Astrocyte of the cerebellum (primary cell): ENCODE measurements around the gene TM6SF1.

ENCODE experiments used
- DNase-seq: peaks from one replicate; pipeline ENCODE4 v3.0.0-alpha.2; 2011; ENCODE audit warnings: low read depth
- H3K4me3 ChIP-seq: 2 replicates; pipeline ENCODE4 v1.5.1; 2011; ENCODE audit warnings: mild to moderate bottlenecking, low read depth, low read length, moderate library complexity
- CTCF ChIP-seq: IDR thresholded peaks from 2 replicates; pipeline ENCODE4 v1.5.1; 2012; ENCODE audit warnings: low read length, low read depth, moderate library complexity, mild to moderate bottlenecking; ENCODE audit errors: missing control alignments
- in situ Hi-C: cut with HindIII; loops from 2 replicates; pipeline ENCODE4 v1.10.0; 2017; ENCODE audit warnings: low sequenced_read_pairs

The TM6SF1 gene

GRCh38 chr15:83102346-83102745 lies 5.1 kb upstream of the TM6SF1 start:
- TF ChIP-seq CTCF = no peak
- H3K4me3 ChIP-seq = no peak overlapping the region
- no peak for DNase-seq
- in situ Hi-C loops = no loop called here

DNA sequence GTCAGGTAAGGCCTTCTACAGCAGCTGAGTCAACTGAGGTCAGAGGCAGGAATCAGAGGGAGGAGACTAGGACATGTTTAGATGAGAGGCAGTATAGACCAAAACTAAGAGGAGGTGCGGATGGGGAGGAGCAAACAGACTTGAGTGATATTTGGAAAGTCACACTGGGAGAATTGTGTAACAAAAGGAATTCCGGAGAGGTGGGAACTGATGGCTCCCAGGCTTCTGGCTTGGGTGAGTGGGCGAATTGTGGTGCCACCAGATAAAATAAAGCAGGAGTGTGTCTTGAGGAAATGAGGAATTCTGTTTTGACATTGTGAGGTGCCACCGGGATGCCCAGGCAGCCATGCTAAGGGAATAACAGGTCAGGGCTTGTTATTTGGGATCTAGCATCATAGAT lies 3.3 kb upstream of the TM6SF1 start:
- TF ChIP-seq CTCF = no peak
- H3K4me3 ChIP-seq = no peak overlapping the region
- in situ Hi-C loops = no loop called here
- no peak for DNase-seq

GRCh38 chr15:83105440-83105839 lies 2.0 kb upstream of the TM6SF1 start:
- H3K4me3 ChIP-seq = no peak overlapping the region
- no peak for DNase-seq
- in situ Hi-C loops = no loop called here
- TF ChIP-seq CTCF = no peak

DNA sequence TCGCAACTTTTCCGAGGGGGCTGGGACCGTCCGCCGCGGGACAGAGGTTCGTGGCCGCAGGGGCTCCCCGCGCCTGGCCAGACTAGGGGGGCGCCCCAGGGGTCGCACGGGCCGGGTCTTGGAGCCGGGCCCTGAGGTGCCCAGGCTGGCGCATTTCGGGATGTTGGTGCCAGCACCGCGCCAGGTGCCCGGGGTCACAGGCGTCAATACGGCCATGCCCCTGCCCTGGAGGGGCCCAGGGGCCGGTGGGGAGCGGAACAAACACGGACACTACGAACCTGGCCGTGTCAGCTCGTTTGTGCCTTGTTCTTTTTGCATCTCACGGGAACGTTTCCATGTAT lies 366 bp downstream of the TM6SF1 start:
- DNase-seq = no peak
- TF ChIP-seq CTCF = no peak
- in situ Hi-C loops = no loop called here
- H3K4me3 ChIP-seq = peak overlapping the region; percentile 43

GRCh38 chr15:83108266-83109219 lies 1.1 kb downstream of the TM6SF1 start:
- in situ Hi-C loops = no loop called here
- TF ChIP-seq CTCF = no peak
- peak overlapping the region; percentile 43 for H3K4me3 ChIP-seq
- DNase-seq = no peak

DNA sequence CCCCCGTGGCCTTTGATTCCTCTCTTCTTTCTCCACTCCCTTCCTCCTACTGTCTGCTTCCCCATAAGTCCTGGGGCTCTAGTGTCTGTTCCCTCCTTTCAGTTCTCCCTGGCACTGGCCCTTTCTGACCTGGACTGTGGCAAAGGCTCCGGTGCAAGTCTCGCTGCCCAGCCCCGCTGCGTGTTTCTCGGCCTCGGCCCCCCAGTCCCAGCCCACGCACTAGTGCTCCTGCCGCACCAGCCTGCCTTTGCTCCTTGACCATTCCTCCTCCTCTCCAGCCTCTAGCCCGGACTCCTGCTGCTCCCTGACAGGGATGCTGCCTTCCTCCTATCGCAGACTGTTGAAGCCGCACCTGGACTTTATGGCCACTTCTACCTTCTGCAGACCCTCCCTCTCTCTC lies 2.1 kb downstream of the TM6SF1 start:
- H3K4me3 ChIP-seq = no peak overlapping the region
- DNase-seq = no peak
- TF ChIP-seq CTCF = no peak
- in situ Hi-C loops = no loop called here
